BJ (cell line): ENCODE results near the gene TAS2R8. TPM values are rescaled to one million over a fixed set of nuclear protein-coding genes. Genes with fewer than 3 reads are reported as not detected.
A peak's percentile ranks its signal among the peaks of the same experiment; 100 is the strongest.
"Not testable (repeated sequence)": the region's sequence is repeated elsewhere in the genome, so short reads cannot be mapped to it uniquely, and the experiment has no call there.

Source experiments
- CTCF ChIA-PET: fragments of 350-600 bp; formaldehyde crosslinking; extraction: SDS; loops from one replicate; lab custom pipeline; 2021; ENCODE audit warnings: antibody characterized with exemption, inconsistent platforms; lab: Yijun Ruan, JAX
- POLR2A ChIA-PET: fragments of 300-600 bp; sonication (Branson Sonifier 250); formaldehyde crosslinking; extraction: SDS; loops from one replicate; lab custom pipeline; 2021; ENCODE audit warnings: antibody characterized with exemption; lab: Charles Lee
- DNase-seq: peaks from one replicate; pipeline ENCODE4 v3.0.0-alpha.2; 2011; ENCODE audit warnings: low read depth
- H3K27me3 ChIP-seq: 2 replicates; pipeline ENCODE4 v1.6.0; 2011; ENCODE audit warnings: low read length; ENCODE audit not compliant: control insufficient read depth, insufficient read depth
- H3K36me3 ChIP-seq: 2 replicates; pipeline ENCODE4 v1.5.1; 2011; ENCODE audit warnings: low read length; ENCODE audit not compliant: control insufficient read depth, insufficient read depth
- H3K4me3 ChIP-seq: 2 replicates; pipeline ENCODE4 v1.5.1; 2011; ENCODE audit warnings: low read depth, mild to moderate bottlenecking, control low read depth, low read length
- polyA plus RNA-seq: library from polyadenylated mRNA; depleted of rRNA; stranded (reverse); fragments of >200 nt; gene quantifications from 2 replicates; pipeline ENCODE4 v1.2.3, GENCODE V29; 2011
- TF ChIP-seq, protein P1 (sequence below): IDR thresholded peaks from 2 replicates; pipeline ENCODE4 v1.5.1; 2011; ENCODE audit warnings: low read depth, mild to moderate bottlenecking, control low read depth, inconsistent platforms, low read length, moderate library complexity; ENCODE audit not compliant: insufficient read depth

The TAS2R8 gene
- polyA plus RNA-seq, 1 experiment: not detected

DNA sequence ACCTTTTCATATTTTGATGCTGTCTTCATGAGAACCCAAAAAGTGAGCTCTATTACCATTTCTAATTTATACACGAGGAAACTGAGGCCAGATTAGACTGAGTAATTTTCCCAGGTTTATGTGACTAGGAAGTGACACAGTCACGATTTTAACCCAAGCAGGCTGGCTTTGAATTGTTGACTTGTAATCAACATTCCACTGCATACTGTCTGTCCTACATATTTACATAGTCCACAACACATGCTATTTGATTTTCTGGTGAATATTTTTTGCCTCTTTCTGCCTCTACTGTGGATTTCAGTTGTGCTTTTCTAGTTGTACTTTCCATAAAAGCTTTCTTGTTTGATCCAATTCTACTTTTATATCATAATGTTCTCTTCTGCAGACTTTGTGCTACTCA, 12.9 kb downstream of the TAS2R8 start:
- no peak for DNase-seq

DNA sequence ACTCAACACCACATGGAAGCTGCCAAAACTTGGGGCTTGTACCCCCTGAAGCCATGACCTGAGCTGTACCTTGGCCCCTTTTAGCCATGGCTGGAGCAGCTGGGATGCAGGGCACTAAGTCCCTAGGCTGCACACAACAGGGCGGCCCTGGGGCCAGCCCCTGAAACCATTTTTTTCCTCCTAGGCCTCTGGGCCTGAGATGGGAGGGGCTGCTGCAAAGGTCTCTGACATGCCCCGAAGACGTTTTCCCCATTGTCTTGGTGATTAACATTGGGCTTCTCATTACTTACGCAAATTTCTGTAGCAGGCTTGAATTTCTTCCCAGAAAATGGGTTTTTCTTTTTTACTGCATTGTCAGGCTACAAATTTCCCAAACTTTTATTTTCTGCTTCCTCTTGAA, 15.3 kb downstream of the TAS2R8 start:
- H3K36me3 ChIP-seq, POLR2A ChIA-PET, H3K27me3 ChIP-seq, DNase-seq, H3K4me3 ChIP-seq, CTCF ChIA-PET: not testable (repeated sequence)

More for the DNA sequence above, 12.9 kb downstream of the TAS2R8 start:
- ChIA-PET CTCF (no interaction called here), POLR2A (no interaction called here)
- TF ChIP-seq, protein P1, sequence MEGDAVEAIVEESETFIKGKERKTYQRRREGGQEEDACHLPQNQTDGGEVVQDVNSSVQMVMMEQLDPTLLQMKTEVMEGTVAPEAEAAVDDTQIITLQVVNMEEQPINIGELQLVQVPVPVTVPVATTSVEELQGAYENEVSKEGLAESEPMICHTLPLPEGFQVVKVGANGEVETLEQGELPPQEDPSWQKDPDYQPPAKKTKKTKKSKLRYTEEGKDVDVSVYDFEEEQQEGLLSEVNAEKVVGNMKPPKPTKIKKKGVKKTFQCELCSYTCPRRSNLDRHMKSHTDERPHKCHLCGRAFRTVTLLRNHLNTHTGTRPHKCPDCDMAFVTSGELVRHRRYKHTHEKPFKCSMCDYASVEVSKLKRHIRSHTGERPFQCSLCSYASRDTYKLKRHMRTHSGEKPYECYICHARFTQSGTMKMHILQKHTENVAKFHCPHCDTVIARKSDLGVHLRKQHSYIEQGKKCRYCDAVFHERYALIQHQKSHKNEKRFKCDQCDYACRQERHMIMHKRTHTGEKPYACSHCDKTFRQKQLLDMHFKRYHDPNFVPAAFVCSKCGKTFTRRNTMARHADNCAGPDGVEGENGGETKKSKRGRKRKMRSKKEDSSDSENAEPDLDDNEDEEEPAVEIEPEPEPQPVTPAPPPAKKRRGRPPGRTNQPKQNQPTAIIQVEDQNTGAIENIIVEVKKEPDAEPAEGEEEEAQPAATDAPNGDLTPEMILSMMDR: no peak
- H3K36me3 ChIP-seq: no peaks in the 10 kb centered on the region
- H3K4me3 ChIP-seq: no peak overlapping the region
- H3K27me3 ChIP-seq: no peaks in the 10 kb centered on the region

DNA sequence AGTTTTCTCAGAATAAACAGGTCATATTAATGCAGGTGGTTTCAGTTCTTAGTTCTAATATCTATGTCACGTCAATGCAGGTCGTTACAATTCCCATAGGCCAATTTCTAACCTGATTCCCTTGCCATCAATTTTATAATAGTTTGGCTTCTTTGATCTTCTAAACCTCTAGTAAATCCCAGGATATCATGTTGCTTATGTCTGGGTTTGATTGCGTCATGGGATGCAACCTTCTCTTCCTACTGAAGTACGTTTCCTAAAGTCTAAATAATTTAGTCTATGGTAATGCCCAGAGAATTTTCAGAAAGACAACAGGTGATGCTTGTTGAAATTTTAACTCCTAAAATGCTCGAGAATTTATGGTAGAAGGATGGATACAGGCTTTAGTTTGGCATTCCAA, 23.8 kb downstream of the TAS2R8 start:
- ChIA-PET POLR2A (no interaction called here), CTCF (interaction anchor here (0.6 kb wide), 1 partner anchor 12 kb away, joined by 4 read pairs; no protein-coding TSS in a partner anchor)
- no peak for DNase-seq
- Histone ChIP-seq H3K27me3 (no peaks in the 10 kb centered on the region), H3K4me3 (no peak overlapping the region), H3K36me3 (no peaks in the 10 kb centered on the region)
- TF ChIP-seq, protein P1: no peak

DNA sequence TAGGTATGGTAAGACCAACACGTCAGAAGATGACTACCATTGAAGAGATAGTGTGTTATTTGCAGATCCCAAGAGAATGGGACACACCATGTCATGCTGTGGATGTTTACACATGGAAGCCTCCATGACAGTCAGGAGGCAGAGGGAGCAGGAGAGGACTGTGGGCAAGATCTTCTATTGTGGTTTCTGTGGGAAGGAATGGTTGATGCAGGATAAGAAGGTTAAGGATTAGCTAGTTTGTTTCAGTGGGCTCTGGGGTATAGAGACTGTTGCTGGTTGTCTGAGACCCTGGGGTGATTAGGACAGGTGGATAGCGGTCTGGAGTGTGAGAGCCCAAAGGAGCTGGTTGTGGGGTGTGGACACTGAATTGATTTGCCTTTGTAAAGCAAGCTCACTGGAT, 28.0 kb downstream of the TAS2R8 start:
- ChIA-PET CTCF (interaction anchor here (1.5 kb wide), 1 partner anchor 709 kb away, joined by 5 read pairs; no protein-coding TSS in a partner anchor), POLR2A (no interaction called here)
- no peaks in the 10 kb centered on the region for H3K36me3 ChIP-seq
- no peak overlapping the region for H3K4me3 ChIP-seq
- no peaks in the 10 kb centered on the region; the same call in 1 of the 2 replicates for H3K27me3 ChIP-seq
- TF ChIP-seq, protein P1: no peak
- DNase-seq: no peak

DNA sequence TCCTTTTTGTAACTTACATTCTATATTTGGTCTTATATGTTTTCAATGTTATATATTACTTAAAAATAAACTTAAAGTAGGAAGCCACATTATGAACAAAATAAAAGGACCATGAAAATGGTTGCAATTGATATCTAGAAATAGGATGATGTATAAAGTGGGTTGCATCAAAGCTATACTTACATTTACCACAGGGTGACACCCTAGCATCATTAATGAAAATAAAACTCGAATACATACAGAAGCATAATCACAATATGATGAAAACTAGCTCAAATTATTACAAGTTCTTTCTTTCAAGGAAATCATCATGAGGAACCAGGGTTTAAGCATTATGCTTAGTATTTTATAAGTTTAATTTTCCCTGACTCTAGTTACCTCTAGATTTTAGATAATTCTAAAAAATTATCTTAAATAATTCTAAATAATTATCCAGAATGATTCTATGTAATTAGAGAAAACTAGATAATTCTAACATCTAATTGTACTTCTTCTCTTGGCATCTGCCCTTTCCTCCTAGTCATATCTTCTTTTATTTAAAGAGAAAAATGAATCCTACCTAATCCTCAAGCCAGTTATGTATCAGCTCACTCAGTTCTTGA, 35.9 kb downstream of the TAS2R8 start:
- CTCF ChIA-PET: interaction anchor here (0.6 to 8.1 kb wide), 13 partner anchors 12 to 1262 kb away, joined by 3 to 72 read pairs (median 4); partner anchors contain the start of gene SMIM10L1
- TF ChIP-seq, protein P1: peak; percentile 54; the same call in 1 of the 2 replicates
- H3K4me3 ChIP-seq: no peak overlapping the region
- peaks cover 2% of the 10 kb centered on the region for H3K27me3 ChIP-seq
- POLR2A ChIA-PET: interaction anchor here (0.6 kb wide), 1 partner anchor 1262 kb away, joined by 7 read pairs; no protein-coding TSS in a partner anchor
- no peak for DNase-seq
- H3K36me3 ChIP-seq: no peaks in the 10 kb centered on the region
